Prostate gland (tissue), 2 donors: ENCODE results near the gene CHRNB4.

Experiments used
- POLR2A ChIP-seq: fragments of 450-650 bp; IDR thresholded peaks from one replicate; pipeline ENCODE4 v1.6.1; 2016; ENCODE audit warnings: antibody characterized with exemption, mild to moderate bottlenecking
- POLR2AphosphoS5 ChIP-seq: sonication (generic); formaldehyde crosslinking; IDR thresholded peaks from one replicate; pipeline ENCODE4 v1.6.1; 2017; ENCODE audit warnings: antibody characterized with exemption
- TF ChIP-seq, protein P1 (sequence below), 4 experiments: fragments of 200-600 bp in 2 of 4; fragments of 450-650 bp in 2 of 4; sonication (generic) in 2 of 4; IDR thresholded peaks; 1 replicate in 3 of 4; 2 replicates in 1 of 4; pipeline ENCODE4 v1.5.1; 2016 to 2019; ENCODE audit warnings: antibody characterized with exemption in 4 of 4, mild to moderate bottlenecking in 2 of 4, moderate library complexity in 2 of 4

DNA sequence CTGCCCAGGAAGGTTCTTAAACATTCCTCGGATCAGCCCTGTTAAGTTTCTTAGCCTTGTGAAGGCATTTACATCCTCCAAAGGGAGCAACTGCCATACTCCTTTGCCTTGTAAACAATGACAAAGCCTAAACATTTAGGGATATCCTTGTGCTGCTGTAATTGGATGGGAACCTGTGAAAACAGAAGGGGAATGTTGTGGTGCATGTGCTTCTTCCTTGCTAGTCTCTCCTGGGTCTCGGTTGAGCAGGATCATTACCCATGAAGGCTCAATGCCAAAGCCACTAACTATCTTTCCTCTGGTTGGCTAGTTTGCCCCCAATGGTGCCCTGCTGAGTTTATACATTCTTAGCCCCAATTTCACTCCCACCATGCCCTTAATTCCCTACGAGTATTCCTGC, 37.5 kb downstream of the CHRNB4 start:
- TF ChIP-seq, protein P1, sequence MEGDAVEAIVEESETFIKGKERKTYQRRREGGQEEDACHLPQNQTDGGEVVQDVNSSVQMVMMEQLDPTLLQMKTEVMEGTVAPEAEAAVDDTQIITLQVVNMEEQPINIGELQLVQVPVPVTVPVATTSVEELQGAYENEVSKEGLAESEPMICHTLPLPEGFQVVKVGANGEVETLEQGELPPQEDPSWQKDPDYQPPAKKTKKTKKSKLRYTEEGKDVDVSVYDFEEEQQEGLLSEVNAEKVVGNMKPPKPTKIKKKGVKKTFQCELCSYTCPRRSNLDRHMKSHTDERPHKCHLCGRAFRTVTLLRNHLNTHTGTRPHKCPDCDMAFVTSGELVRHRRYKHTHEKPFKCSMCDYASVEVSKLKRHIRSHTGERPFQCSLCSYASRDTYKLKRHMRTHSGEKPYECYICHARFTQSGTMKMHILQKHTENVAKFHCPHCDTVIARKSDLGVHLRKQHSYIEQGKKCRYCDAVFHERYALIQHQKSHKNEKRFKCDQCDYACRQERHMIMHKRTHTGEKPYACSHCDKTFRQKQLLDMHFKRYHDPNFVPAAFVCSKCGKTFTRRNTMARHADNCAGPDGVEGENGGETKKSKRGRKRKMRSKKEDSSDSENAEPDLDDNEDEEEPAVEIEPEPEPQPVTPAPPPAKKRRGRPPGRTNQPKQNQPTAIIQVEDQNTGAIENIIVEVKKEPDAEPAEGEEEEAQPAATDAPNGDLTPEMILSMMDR (IDR thresholded peaks at IDR 0.05): no peak
- no peak for TF ChIP-seq POLR2AphosphoS5
- TF ChIP-seq POLR2A: no peak
